Activated CD4-positive, alpha-beta T cell treated with anti-CD3 and anti-CD28 coated beads for 1 hour (primary cell): ENCODE results near the gene ASPSCR1.
"Not testable (repeated sequence)": the region's sequence is repeated elsewhere in the genome, so short reads cannot be mapped to it uniquely, and the experiment has no call there.

ENCODE experiments used
- DNase-seq: peaks from one replicate; pipeline ENCODE4 v3.0.0-alpha.2; 2020

Gene ASPSCR1

DNA sequence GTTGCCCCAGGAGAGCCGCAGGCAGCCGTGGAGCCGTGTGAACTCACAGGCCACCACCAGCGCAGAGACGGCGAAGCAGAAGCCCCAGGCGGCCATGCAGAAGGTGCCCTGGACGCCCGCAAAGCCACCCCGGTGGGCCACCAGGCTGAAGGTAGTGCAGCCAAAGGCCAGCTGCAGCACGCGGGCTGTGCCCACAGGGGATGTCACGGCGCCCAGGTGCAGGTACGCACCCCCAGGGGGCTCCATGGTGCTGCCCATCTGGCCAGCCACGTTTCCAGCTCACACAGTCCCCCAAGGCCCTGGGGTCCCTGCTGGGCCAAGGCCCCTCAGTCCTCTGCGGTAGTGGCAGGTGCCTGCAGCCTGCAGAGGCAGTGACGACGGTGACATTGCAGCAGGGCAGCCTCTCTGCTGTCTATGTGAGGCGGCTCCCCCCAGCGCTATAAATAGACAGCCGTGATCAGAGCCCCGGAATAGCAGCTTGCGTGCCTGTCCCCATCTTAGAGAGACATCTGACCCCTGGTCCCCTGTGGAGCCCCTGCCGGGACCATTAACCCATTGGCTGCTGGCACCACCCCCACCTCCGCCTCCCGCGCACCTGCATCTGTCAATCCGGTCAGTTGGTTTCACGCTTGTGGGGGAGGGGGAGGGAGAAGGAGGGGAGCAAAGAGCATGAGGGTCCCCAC, 35.8 kb upstream of the ASPSCR1 start:
- no peak for DNase-seq

GRCh38 chr17:81942167-81942553, 35.3 kb upstream of the ASPSCR1 start:
- no peak for DNase-seq

DNA sequence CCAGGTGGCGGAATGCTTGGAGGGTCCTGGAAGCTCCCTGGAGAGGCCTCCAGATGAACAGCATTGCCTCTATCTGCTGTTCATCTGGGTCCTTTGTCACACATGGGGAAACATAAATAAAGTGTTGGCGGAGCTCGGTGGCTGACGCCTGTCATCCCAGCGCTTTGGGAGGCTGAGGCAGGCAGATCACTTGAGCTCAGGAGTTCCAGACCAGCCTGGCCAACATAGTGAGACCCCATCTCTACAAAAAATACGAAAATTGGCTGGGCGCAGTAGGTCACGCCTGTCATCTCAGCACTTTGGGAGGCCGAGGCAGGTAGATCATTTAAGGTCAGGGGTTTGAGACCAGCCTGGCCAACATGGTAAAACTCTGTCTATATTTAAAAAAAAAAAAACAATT, 32.6 kb upstream of the ASPSCR1 start:
- DNase-seq, result no peak

DNA sequence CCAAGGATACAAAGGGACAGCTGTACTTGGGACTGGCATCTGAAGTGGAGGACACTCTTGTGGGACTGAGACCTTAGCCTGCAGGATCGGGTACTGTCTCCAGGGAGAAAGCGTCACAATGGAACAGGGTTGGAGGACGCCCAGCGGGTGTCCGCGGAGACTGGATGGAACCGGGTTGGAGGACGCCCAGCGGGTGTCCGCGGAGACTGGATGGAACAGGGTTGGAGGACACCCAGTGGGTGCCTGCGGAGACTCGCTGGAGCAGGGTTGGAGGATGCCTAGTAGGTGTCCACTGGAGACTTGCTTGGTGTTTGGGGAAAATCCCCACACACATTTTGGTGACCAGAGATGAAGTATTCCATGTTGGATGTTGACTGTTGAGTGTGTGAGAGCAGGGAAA, 30.2 kb upstream of the ASPSCR1 start, which contains the start of gene MYADML2:
MYADML2 (minus strand) TSS at position 45 of the 400 bp plus-strand sequence. CDS start 5,492 bp downstream, outside the sequence.
- no peak for DNase-seq

GRCh38 chr17:81948635-81949378, 28.6 kb upstream of the ASPSCR1 start:
- no peak for DNase-seq

- DNase-seq, result no peak
Observed at GRCh38 chr17:81950501-81950900, 26.9 kb upstream of the ASPSCR1 start.

DNA sequence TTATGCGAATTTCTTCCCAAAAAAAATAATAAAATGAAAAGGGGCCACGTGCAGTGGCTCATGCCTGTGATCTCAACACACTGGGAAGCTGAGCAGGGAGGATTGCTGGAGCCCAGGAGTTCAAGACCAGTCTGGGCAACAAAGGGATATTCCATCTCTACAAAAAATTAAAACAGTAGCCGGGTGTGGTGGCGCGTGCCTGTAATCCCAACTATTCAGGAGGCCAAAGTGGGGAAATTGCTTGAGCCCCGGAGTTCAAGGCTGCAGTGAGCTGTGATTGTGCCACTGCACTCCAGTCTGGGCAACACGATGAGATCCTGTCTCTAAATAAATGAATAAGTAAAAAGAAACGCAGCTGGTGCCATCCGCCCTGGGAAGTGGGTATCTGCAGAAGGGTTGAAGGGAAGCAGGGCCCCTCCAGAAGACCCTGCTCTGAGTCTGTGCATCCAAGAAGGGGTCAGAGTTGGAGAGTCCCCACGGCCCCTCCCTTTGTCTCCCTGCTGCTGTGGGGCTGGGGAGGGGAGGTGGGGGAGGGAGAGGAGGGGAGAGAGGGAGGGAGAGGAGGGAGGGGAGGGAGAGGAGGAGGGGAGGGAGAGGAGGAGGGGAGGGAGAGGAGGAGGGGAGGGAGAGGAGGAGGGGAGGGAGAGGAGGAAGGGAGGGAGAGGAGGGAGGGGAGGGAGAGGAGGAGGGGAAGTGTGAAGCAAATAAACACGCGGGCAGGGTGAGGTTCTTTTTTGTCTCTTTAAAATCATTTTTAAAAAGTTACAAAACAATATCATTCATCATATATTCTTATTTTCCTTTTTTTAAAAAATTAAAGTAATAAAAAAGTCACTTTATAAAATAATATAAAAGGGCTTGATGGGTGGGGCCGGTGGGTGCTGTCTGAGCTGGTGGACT, 25.4 kb upstream of the ASPSCR1 start:
- DNase-seq, result no peak

DNA sequence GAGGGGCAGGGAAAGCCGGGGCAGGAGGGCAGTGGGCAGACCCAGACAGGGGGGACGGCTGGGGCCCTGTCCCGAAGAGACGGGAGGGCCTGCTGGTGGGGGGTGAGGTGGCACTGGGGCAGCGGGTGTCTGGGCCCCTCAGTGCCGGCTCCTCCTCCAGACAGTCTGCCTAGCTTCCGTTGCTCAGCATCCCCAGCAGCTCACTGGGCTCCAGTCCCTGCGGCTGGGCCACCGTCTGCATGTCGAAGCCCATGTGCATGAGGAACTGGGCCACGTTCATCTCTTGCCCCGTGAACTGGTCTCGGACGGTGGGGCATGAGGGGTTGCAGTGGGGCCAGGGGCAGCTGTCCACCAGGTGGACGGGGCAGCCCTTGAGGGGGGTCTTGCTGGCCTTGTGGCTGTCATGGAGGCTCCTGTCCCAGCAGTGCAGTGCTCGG, 24.6 kb upstream of the ASPSCR1 start:
- no peak for DNase-seq

DNA sequence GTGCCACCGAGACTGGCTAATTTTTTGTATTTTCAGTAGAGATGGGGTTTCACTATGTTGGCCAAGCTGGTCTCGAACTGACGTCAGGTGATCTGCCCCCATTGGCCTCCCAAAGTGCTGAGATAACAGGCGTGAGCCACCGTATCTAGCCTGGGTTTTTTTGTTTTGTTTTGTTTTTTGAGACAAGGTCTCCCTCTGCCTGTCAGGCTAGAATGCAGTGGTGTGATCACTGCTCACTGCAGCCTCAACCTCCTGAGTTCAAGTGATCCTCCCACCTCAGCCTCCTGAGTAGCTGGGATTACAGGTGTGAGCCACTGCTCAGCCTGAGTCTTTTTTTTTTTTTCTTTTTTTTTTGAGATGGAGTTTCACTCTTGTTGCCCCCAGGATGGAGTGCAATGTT, 24.0 kb upstream of the ASPSCR1 start:
- not testable (repeated sequence) for DNase-seq

GRCh38 chr17:81954131-81955057, 23.0 kb upstream of the ASPSCR1 start:
- DNase-seq, result no peak

DNA sequence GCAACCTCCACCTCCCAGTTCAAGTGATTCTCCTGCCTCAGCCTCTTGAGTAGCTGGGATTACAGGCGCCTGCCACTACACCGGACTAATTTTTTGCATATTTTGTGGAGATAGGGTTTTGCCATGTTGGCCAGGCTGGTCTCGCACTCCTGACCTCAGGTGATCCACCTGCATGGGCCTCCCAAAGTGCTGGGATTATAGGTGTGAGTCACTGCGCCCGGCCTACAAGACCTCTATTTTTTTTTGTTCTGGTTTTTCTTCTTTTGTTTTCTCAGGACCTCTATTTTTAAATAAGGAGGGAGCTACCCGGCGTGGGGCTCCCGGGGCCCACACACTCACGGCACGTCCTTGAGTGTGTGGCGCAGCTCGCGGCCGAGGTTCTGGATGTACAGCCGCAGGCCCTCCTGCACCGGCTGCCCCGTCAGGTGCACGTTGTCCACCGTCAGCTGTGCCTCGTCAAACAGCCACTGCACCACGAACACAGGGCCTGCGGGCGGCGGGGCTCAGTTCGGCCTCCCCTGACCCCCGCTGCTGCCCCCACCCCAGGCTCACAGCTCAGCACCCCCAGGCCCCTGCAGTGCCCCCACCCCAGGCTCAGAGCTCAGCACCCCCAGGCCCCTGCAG, 22.3 kb upstream of the ASPSCR1 start:
- DNase-seq, result no peak

- DNase-seq, result no peak
Observed at GRCh38 chr17:81955756-81956544, 21.5 kb upstream of the ASPSCR1 start.

- DNase-seq, result no peak
Observed at GRCh38 chr17:81956607-81957589, 20.5 kb upstream of the ASPSCR1 start.

DNA sequence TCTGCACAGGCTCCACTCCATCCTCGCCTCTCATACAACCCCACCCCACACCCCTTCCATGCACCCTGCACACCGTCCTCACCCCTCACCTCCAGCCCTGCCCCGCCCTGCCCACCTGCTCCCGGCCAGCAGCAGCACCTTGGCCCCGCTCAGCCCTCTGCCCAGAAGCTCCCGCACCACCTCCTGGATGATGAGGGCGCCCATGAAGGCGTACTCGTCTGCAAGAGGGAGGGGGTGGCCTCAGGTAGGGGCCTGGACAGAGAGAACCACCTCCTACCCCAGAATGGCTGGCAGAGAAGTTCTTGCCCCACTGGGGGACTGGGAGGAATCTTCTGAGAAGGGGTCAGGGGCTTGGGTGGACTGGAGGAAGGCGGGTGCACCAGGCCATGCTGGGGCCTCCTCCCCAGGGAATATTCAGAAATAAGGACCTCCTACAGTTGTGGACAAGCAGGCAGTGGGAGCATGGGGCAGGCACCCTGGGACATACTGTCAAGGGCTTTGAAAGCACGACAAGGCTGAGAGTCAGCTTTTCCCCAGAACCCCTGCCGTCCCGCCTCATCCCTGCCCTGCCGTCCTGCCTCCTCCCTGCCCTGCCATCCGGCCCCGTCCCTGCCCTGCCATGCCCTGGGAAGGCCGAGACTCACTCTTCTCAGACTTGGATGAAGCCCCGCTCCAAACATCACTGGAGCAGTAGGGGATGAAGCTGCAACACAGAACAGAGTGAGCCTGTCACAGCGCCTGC, 19.6 kb upstream of the ASPSCR1 start:
- no peak for DNase-seq

DNA sequence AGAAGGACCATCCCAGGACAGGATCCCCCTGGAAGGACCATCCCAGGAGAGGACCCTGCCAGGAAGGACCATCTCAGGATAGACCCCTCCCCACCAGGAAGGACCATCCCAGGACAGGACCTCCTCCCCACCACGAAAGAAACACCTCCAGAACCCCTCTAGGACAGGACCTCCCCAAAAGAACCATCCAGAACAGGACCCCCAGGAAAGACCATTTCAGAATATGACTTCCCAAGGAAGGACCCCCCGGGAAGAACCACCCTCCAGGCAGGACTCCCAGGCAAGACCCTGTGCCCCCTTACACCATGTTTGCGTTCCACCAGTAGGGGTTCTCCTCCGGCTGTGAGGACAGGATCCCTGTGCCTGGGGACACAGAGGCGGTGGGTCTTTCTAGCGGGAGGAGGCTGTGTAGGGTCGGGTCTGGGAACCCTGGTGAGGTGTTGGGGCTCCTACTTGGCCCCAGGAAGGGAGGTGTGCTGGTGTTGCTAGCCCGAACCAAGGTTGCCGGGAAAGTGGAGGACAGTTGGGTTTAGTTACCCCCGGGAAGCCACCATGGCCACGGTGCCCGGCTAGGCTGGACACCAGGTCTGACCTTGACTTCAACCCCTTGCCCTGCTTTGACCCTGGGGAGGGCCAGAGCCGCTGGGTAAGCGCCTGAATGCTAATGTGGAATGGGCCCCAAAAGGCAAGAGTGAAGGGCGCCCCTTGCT, 18.6 kb upstream of the ASPSCR1 start:
- DNase-seq, result no peak

DNA sequence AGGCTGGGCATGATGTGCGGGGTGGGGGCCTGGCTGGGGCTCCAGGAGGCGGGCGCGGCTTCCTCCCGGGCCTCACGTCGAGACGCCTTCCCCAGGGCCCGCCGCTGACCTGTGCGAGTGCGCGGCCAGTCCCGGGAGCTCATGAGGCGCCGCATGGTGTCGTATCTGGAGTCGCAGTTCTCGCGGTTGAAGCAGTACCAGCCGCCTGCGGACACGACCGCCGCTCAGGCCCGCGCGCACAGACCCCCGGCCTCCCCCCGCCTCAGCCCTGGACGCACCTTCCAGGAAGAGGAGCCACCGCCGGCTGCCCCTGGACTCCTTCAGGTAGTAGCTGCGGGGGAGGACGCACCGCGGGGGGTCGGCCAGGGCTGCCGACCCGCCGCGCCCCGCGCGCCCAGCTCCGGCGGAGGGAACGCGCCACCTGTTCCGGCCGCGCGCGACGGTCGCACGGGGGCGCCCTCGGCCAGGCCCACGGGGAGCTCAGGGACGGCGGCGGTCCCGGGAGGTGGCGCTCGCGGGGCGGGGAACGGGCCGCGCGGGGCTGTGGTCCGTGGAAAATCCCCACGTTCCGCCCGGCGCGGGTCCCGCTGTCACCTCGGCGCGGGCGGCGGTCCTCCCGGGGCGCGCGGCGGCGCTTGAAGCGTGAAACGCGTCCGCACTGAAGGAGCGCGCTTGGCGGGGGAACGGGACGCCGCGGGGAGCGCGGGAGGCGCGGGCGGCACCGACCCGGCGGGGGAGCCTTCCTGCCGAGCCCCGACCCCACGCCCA, 17.9 kb upstream of the ASPSCR1 start:
- peak; percentile 75 for DNase-seq
